GM23338 (cell line): ENCODE results near the gene OR1I1. TPM values are rescaled to one million over a fixed set of nuclear protein-coding genes. Genes with fewer than 3 reads are reported as not detected.

Experiments used
- ATAC-seq: fragments of 200-7000 bp; cut with Tn5 transposase; 3 replicates; pipeline ENCODE4 v1.9.1; 2020
- DNase-seq: peaks from one replicate; pipeline ENCODE4 v3.0.0-alpha.2; 2015; ENCODE audit warnings: low spot score
- H2AFZ ChIP-seq: fragments of 200-600 bp; sonication (generic); 2 replicates; pipeline ENCODE4 v1.8.0; 2016; ENCODE audit warnings: antibody characterized with exemption, mild to moderate bottlenecking, moderate library complexity
- H3F3A ChIP-seq: fragments of 200-600 bp; sonication (generic); replicated peaks from 2 replicates; pipeline ENCODE4 v1.8.0; 2017; ENCODE audit warnings: antibody characterized with exemption, mixed run types, low read depth
- H3K27ac ChIP-seq: fragments of 200-600 bp; sonication (generic); 2 replicates; pipeline ENCODE4 v1.6.1; 2016; ENCODE audit warnings: low read depth
- H3K27me3 ChIP-seq: fragments of 200-600 bp; sonication (generic); 2 replicates; pipeline ENCODE4 v1.8.0; 2016; ENCODE audit warnings: mild to moderate bottlenecking, mixed run types, moderate library complexity; ENCODE audit not compliant: insufficient read depth
- H3K36me3 ChIP-seq: fragments of 200-600 bp; sonication (generic); 2 replicates; pipeline ENCODE4 v1.8.0; 2016; ENCODE audit warnings: mild to moderate bottlenecking; ENCODE audit not compliant: insufficient read depth
- H3K4me1 ChIP-seq: fragments of 200-600 bp; sonication (generic); 2 replicates; pipeline ENCODE4 v1.8.0; 2016; ENCODE audit warnings: mild to moderate bottlenecking, moderate library complexity; ENCODE audit not compliant: insufficient read depth
- H3K4me2 ChIP-seq: fragments of 200-600 bp; sonication (generic); 2 replicates; pipeline ENCODE4 v1.7.1; 2017; ENCODE audit warnings: mixed run types
- H3K4me3 ChIP-seq: fragments of 200-600 bp; sonication (generic); 2 replicates; pipeline ENCODE4 v1.6.1; 2016; ENCODE audit warnings: mixed run types
- H3K79me2 ChIP-seq: fragments of 200-600 bp; sonication (generic); replicated peaks from 2 replicates; pipeline ENCODE4 v1.8.0; 2017; ENCODE audit warnings: mild to moderate bottlenecking; ENCODE audit not compliant: insufficient read depth
- H3K9me2 ChIP-seq: fragments of 200-600 bp; sonication (generic); 2 replicates; pipeline ENCODE4 v1.8.0; 2017; ENCODE audit not compliant: insufficient read depth
- H4K20me1 ChIP-seq: fragments of 200-600 bp; sonication (generic); replicated peaks from 2 replicates; pipeline ENCODE4 v1.8.0; 2017; ENCODE audit warnings: mild to moderate bottlenecking; ENCODE audit not compliant: insufficient read depth
- H3K27ac Mint-ChIP-seq: 2 replicates; pipeline ENCODE4 v1.8.0; 2020; ENCODE audit warnings: inconsistent platforms, mild to moderate bottlenecking, moderate library complexity, mixed read lengths
- H3K27me3 Mint-ChIP-seq: 3 replicates; pipeline ENCODE4 v1.8.0; 2022; ENCODE audit warnings: low read depth, mild to moderate bottlenecking, moderate library complexity, mixed read lengths, inconsistent platforms; ENCODE audit not compliant: insufficient read depth, poor library complexity
- H3K36me3 Mint-ChIP-seq: 3 replicates; pipeline ENCODE4 v1.8.0; 2021; ENCODE audit warnings: low read depth, mild to moderate bottlenecking, inconsistent platforms, moderate library complexity, mixed read lengths
- H3K4me1 Mint-ChIP-seq: 3 replicates; pipeline ENCODE4 v1.8.0; 2020; ENCODE audit warnings: mild to moderate bottlenecking, inconsistent platforms, mixed read lengths
- H3K4me3 Mint-ChIP-seq: 3 replicates; pipeline ENCODE4 v1.8.0; 2021; ENCODE audit warnings: moderate library complexity, mild to moderate bottlenecking, inconsistent platforms, mixed read lengths
- H3K9me3 Mint-ChIP-seq: 3 replicates; pipeline ENCODE4 v1.8.0; 2020; ENCODE audit warnings: moderate library complexity, mild to moderate bottlenecking, inconsistent platforms, mixed read lengths
- EZH2 ChIP-seq: fragments of 200-600 bp; sonication (generic); IDR thresholded peaks from one replicate; pipeline ENCODE4 v1.8.0; 2017; ENCODE audit warnings: antibody characterized with exemption, mild to moderate bottlenecking, low read depth; ENCODE audit not compliant: unreplicated experiment
- JUNB ChIP-seq: IDR thresholded peaks from one replicate; pipeline ENCODE4 v1.6.1; 2016; ENCODE audit warnings: antibody characterized with exemption; ENCODE audit not compliant: unreplicated experiment
- NANOG ChIP-seq: IDR thresholded peaks from 2 replicates; pipeline ENCODE4 v1.6.1; 2016; ENCODE audit warnings: antibody characterized with exemption, borderline replicate concordance
- STAT1 ChIP-seq: IDR thresholded peaks from one replicate; pipeline ENCODE4 v1.6.1; 2016; ENCODE audit warnings: antibody characterized with exemption; ENCODE audit not compliant: unreplicated experiment
- ZNF114 ChIP-seq: fragments of 250-450 bp; sonication (Bioruptor Pico); IDR thresholded peaks from 2 replicates; pipeline ENCODE4 v1.5.0; 2020; ENCODE audit warnings: mild to moderate bottlenecking, moderate library complexity
- polyA plus RNA-seq: library from polyadenylated mRNA; unstranded; fragments of >200 nt; fragmentation: Nextera tagmentation; extraction: Ambion mirVana; gene quantifications from 2 replicates; pipeline ENCODE4 v1.2.1, GENCODE V29; 2016
- total RNA-seq: library from RNA; depleted of rRNA; stranded (reverse); fragments of >200 nt; shearing (Covaris generic); gene quantifications from 2 replicates; pipeline ENCODE4 v1.2.3, GENCODE V29; 2014
- TF ChIP-seq, protein P1 (sequence below): fragments of 250-450 bp; sonication (Bioruptor Pico); IDR thresholded peaks from 2 replicates; pipeline ENCODE4 v1.5.0; 2020; ENCODE audit warnings: mild to moderate bottlenecking, moderate library complexity
- TF ChIP-seq, protein P2 (sequence below): IDR thresholded peaks from one replicate; pipeline ENCODE4 v1.6.1; 2018; ENCODE audit warnings: antibody characterized with exemption; ENCODE audit not compliant: unreplicated experiment
- TF ChIP-seq, protein P3 (sequence below), 2 experiments: fragments of 200-600 bp in 1 of 2; sonication (generic) in 1 of 2; conservative IDR thresholded peaks; 2 replicates each; pipeline versions ENCODE4 v1.5.1 to v1.6.1; 2016 to 2017; ENCODE audit warnings: antibody characterized with exemption in 2 of 2, low read depth in 2 of 2, mild to moderate bottlenecking in 2 of 2, moderate library complexity in 1 of 2
- TF ChIP-seq, protein P4 (sequence below): IDR thresholded peaks from 2 replicates; pipeline ENCODE4 v1.6.1; 2016; ENCODE audit warnings: antibody characterized with exemption

The OR1I1 gene
- total and polyA plus RNA-seq, 2 experiments from 2014 or later: not detected

DNA sequence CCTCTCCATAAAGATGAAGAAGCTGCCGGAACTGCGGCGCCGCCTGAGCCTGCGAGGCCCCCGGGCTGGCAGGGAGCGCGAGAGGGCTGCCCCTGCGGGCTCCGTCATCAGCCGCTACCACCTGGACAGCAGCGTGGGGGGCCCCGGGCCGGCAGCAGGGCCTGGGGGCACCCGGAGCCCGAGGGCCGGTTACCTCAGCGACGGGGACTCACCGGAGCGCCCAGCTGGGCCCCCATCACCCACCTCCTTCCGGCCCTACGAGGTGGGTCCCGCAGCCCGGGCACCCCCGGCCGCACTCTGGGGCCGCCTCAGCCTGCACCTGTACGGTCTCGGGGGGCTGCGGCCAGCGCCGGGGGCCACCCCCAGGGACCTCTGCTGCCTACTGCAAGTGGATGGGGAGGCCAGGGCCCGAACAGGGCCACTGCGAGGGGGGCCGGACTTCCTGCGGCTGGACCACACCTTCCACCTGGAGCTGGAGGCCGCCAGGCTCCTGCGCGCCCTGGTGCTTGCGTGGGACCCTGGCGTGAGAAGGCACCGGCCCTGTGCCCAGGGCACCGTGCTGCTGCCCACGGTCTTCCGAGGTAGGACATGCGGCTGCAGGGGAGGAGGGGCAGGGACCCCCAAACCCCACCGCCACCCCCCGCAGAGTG lies 27.9 kb downstream of the OR1I1 start (continued):
- TF ChIP-seq EZH2: no peak
- TF ChIP-seq, protein P1, sequence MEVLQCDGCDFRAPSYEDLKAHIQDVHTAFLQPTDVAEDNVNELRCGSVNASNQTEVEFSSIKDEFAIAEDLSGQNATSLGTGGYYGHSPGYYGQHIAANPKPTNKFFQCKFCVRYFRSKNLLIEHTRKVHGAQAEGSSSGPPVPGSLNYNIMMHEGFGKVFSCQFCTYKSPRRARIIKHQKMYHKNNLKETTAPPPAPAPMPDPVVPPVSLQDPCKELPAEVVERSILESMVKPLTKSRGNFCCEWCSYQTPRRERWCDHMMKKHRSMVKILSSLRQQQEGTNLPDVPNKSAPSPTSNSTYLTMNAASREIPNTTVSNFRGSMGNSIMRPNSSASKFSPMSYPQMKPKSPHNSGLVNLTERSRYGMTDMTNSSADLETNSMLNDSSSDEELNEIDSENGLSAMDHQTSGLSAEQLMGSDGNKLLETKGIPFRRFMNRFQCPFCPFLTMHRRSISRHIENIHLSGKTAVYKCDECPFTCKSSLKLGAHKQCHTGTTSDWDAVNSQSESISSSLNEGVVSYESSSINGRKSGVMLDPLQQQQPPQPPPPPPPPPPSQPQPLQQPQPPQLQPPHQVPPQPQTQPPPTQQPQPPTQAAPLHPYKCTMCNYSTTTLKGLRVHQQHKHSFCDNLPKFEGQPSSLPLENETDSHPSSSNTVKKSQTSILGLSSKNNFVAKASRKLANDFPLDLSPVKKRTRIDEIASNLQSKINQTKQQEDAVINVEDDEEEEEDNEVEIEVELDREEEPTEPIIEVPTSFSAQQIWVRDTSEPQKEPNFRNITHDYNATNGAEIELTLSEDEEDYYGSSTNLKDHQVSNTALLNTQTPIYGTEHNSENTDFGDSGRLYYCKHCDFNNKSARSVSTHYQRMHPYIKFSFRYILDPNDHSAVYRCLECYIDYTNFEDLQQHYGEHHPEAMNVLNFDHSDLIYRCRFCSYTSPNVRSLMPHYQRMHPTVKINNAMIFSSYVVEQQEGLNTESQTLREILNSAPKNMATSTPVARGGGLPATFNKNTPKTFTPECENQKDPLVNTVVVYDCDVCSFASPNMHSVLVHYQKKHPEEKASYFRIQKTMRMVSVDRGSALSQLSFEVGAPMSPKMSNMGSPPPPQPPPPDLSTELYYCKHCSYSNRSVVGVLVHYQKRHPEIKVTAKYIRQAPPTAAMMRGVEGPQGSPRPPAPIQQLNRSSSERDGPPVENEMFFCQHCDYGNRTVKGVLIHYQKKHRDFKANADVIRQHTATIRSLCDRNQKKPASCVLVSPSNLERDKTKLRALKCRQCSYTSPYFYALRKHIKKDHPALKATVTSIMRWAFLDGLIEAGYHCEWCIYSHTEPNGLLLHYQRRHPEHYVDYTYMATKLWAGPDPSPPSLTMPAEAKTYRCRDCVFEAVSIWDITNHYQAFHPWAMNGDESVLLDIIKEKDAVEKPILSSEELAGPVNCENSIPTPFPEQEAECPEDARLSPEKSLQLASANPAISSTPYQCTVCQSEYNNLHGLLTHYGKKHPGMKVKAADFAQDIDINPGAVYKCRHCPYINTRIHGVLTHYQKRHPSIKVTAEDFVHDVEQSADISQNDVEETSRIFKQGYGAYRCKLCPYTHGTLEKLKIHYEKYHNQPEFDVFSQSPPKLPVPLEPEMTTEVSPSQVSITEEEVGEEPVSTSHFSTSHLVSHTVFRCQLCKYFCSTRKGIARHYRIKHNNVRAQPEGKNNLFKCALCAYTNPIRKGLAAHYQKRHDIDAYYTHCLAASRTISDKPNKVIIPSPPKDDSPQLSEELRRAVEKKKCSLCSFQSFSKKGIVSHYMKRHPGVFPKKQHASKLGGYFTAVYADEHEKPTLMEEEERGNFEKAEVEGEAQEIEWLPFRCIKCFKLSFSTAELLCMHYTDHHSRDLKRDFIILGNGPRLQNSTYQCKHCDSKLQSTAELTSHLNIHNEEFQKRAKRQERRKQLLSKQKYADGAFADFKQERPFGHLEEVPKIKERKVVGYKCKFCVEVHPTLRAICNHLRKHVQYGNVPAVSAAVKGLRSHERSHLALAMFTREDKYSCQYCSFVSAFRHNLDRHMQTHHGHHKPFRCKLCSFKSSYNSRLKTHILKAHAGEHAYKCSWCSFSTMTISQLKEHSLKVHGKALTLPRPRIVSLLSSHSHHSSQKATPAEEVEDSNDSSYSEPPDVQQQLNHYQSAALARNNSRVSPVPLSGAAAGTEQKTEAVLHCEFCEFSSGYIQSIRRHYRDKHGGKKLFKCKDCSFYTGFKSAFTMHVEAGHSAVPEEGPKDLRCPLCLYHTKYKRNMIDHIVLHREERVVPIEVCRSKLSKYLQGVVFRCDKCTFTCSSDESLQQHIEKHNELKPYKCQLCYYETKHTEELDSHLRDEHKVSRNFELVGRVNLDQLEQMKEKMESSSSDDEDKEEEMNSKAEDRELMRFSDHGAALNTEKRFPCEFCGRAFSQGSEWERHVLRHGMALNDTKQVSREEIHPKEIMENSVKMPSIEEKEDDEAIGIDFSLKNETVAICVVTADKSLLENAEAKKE (CRISPR knock-in tag): no peak
- no peak for TF ChIP-seq ZNF114 (CRISPR knock-in tag)
- TF ChIP-seq, protein P2, sequence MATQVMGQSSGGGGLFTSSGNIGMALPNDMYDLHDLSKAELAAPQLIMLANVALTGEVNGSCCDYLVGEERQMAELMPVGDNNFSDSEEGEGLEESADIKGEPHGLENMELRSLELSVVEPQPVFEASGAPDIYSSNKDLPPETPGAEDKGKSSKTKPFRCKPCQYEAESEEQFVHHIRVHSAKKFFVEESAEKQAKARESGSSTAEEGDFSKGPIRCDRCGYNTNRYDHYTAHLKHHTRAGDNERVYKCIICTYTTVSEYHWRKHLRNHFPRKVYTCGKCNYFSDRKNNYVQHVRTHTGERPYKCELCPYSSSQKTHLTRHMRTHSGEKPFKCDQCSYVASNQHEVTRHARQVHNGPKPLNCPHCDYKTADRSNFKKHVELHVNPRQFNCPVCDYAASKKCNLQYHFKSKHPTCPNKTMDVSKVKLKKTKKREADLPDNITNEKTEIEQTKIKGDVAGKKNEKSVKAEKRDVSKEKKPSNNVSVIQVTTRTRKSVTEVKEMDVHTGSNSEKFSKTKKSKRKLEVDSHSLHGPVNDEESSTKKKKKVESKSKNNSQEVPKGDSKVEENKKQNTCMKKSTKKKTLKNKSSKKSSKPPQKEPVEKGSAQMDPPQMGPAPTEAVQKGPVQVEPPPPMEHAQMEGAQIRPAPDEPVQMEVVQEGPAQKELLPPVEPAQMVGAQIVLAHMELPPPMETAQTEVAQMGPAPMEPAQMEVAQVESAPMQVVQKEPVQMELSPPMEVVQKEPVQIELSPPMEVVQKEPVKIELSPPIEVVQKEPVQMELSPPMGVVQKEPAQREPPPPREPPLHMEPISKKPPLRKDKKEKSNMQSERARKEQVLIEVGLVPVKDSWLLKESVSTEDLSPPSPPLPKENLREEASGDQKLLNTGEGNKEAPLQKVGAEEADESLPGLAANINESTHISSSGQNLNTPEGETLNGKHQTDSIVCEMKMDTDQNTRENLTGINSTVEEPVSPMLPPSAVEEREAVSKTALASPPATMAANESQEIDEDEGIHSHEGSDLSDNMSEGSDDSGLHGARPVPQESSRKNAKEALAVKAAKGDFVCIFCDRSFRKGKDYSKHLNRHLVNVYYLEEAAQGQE: no peak

DNA sequence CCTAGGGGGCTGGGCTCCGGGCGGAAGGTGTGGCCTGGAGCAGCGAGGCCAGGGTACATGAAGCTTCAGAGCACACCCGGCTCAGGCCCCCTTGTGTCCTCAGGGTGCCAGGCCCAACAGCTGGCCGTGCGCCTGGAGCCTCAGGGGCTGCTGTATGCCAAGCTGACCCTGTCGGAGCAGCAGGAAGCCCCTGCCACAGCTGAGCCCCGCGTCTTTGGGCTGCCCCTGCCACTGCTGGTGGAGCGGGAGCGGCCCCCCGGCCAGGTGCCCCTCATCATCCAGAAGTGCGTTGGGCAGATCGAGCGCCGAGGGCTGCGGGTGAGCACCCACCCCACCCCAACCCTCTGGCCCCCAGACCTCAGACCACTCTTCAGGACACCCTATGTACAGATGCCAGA lies 28.4 kb downstream of the OR1I1 start:
- DNase-seq (no peak), ATAC-seq (no peak)
- Histone ChIP-seq H4K20me1 (peaks cover 4% of the 10 kb centered on the region; the same call in 1 of the 2 replicates), H3K27ac (no peak overlapping the region), H3K4me1 (peaks cover 11% of the 10 kb centered on the region; the same call in 1 of the 2 replicates), H3K27me3 (no peaks in the 10 kb centered on the region), H3K4me3 (no peak overlapping the region), H2AFZ (no peak overlapping the region), H3K36me3 (peaks cover 20% of the 10 kb centered on the region; the same call in 1 of the 2 replicates), H3K9me2 (no peaks in the 10 kb centered on the region), H3K4me2 (no peak overlapping the region), H3K79me2 (peaks cover 9% of the 10 kb centered on the region), H3F3A (peaks cover 6% of the 10 kb centered on the region; the same call in 1 of the 2 replicates)
- Mint-ChIP-seq H3K27ac (no peak overlapping the region), H3K4me3 (no peak overlapping the region), H3K36me3 (peaks cover 49% of the 10 kb centered on the region), H3K9me3 (no peaks in the 10 kb centered on the region), H3K27me3 (peaks cover 10% of the 10 kb centered on the region), H3K4me1 (peaks cover 12% of the 10 kb centered on the region)
- TF ChIP-seq ZNF114 (CRISPR knock-in tag): no peak
- TF ChIP-seq STAT1: no peak
- TF ChIP-seq, protein P3, sequence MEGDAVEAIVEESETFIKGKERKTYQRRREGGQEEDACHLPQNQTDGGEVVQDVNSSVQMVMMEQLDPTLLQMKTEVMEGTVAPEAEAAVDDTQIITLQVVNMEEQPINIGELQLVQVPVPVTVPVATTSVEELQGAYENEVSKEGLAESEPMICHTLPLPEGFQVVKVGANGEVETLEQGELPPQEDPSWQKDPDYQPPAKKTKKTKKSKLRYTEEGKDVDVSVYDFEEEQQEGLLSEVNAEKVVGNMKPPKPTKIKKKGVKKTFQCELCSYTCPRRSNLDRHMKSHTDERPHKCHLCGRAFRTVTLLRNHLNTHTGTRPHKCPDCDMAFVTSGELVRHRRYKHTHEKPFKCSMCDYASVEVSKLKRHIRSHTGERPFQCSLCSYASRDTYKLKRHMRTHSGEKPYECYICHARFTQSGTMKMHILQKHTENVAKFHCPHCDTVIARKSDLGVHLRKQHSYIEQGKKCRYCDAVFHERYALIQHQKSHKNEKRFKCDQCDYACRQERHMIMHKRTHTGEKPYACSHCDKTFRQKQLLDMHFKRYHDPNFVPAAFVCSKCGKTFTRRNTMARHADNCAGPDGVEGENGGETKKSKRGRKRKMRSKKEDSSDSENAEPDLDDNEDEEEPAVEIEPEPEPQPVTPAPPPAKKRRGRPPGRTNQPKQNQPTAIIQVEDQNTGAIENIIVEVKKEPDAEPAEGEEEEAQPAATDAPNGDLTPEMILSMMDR (conservative IDR thresholded peaks at IDR 0.05; ENCODE audit: low read depth in 2 of 2): no peak
- TF ChIP-seq JUNB: no peak
- TF ChIP-seq, protein P4, sequence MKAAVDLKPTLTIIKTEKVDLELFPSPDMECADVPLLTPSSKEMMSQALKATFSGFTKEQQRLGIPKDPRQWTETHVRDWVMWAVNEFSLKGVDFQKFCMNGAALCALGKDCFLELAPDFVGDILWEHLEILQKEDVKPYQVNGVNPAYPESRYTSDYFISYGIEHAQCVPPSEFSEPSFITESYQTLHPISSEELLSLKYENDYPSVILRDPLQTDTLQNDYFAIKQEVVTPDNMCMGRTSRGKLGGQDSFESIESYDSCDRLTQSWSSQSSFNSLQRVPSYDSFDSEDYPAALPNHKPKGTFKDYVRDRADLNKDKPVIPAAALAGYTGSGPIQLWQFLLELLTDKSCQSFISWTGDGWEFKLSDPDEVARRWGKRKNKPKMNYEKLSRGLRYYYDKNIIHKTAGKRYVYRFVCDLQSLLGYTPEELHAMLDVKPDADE: no peak
- no peak for TF ChIP-seq NANOG
